ENCODE results near the gene LYG2.
"Not testable (repeated sequence)": the region's sequence is repeated elsewhere in the genome, so short reads cannot be mapped to it uniquely, and the experiment has no call there.

LYG2 gene, protein sequence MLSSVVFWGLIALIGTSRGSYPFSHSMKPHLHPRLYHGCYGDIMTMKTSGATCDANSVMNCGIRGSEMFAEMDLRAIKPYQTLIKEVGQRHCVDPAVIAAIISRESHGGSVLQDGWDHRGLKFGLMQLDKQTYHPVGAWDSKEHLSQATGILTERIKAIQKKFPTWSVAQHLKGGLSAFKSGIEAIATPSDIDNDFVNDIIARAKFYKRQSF

DNA sequence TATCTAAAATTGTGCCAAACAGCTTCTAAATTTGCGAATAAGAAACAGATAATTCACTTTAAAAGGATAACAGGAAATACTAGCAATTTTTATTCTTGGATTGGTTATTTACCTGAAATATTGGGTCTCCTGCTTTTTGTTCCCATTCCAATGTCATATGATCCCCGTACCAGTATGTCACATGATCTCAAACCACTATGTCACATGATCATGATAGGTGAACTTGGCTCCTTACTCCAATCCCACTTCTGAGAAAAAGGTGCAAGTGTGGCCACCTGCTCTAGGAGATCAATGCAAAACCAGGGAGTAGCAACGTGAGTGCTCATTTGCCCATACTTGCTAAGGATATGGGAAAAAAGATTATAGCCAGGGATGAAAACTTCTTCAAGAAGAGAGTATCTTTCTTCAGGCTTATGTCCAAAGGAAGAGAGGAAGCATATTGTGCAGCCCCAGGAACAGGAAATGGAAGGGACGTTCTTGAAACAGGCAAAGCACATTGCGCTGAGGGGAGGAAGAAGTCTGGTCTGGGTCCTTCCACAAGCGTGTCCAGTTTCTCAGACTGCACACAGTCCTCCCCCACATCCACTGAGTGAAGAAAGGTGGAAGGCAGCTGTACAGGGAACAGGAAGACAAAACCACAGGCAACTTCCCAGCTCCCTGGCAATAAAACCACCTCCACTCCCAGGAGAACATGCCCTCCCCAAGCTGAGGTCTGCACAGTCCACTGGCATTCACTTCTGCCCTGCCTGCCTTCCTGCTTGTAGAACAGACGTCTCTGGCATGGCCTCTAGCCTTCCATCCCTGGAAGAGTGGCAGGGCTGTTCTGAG lies at the start of gene LYG2:
LYG2 (minus strand) TSS at position 176 of the 828 bp plus-strand sequence. CDS start 1,406 bp downstream, outside the sequence.
- DNase-seq (ENCODE audit: low read depth): no peak

DNA sequence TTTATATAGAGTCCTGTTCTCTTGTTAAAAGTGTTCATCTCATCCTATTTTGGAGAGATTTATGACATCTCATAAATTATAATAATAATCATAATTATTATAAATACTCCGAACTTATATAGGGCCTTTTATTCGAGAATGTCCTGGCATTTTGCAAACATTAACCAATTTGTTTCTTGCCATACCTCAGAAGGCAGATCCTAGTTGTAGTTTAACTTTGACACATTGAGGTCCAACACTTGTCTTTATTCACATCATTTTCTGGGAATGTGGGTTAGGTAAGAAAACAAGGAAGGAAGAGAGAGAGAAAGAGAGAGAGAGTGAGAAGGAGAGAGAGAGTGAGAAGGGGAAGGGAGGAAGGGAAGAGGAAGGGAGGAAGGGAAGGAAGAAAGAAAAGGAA lies 45.6 kb upstream of the LYG2 start, which contains the start of gene LYG1:
LYG1 (minus strand) TSS at position 101 of the 400 bp plus-strand sequence. CDS start 5,527 bp downstream, outside the sequence.
- DNase-seq (ENCODE audit: low read depth): not testable (repeated sequence)

DNA sequence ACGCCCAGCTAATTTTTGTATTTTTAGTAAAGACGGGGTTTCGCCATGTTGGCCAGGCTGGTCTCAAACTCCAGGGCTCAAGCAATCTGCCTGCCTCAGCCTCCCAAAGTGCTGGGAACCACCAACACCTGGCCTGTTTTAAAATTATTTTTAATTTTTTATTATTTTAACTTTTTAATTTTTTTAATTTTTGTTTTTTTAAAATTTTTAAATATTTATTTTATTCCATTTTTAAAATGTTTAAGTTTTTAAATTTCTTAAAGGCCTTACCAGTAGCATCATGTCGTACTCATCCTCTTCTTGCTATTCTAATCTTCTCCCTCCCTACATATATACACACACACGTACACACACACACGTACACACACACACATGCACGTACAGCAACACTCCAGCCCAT lies 44.1 kb upstream of the LYG2 start:
- no peak for DNase-seq (ENCODE audit: low read depth)

DNA sequence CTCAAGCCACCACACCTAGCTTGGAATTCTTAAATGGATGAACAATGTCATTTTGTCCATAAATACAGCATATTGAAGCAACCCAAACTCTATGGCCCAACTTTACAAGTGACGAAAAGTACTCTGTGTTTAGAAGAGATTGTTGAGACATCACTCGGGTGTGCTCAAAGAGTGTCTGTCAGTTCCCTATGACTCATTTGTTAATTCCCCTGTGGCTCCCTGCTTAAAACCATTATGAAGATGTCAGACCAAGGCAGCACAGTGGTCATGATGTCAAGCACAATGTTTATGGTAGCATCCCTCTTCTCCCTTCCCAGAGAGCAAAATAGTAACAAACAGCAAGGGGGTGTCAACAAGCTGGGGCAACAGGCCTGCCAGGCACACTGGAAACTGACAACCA lies 42.5 kb upstream of the LYG2 start:
- DNase-seq (ENCODE audit: low read depth): no peak

DNA sequence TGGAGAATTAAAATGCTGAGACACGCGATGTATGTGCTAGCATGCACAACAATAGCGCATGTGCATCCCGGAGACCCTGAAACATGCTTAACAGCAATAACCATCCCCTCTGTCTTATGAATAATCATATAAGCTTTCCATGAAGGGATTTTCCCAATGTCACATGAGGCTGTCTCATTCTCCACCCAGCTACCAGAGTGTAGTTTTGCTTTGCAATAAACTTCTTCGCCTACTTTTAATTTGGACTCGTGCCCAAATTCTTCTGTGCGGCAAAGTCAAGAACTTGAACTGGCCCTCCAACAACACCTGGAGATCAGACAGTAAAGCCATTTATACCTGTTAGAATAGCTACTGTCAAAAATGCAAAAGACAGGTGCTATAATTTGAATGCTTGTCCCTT lies 30.1 kb upstream of the LYG2 start:
- no peak for DNase-seq (ENCODE audit: low read depth)

DNA sequence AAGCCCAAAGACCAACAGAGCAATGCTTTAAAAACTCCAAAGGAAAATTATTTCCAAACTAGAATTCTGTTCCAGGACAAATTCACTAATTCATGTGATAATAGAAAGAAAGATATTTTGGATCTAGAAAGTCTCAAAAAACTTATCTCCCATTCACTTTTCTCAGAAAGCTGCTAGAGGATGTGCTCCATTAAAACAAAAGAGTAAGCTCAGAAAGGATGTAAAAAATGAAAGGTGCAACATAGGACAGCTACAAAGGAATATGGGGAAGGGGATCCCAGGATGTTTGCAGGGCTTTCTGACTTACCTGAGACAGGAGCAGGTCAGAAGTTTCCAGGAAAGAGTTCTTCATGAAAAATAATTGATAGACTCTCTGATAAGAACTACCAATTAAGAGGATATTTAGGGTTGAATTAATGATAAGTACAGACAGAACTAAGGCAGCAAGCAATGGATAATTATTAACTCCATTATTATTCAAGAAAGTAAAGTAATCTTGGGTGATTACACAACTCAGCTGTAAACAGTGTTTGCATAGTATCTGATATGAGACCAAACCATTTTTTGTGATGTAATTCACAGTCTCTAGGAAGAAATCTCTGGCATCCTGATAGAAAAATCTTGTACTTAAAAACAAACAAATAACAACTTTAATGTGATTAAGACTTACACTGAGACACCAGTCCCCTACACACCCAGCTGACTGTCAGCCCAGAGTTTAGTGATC lies 24.7 kb upstream of the LYG2 start:
- DNase-seq (ENCODE audit: low read depth): no peak

DNA sequence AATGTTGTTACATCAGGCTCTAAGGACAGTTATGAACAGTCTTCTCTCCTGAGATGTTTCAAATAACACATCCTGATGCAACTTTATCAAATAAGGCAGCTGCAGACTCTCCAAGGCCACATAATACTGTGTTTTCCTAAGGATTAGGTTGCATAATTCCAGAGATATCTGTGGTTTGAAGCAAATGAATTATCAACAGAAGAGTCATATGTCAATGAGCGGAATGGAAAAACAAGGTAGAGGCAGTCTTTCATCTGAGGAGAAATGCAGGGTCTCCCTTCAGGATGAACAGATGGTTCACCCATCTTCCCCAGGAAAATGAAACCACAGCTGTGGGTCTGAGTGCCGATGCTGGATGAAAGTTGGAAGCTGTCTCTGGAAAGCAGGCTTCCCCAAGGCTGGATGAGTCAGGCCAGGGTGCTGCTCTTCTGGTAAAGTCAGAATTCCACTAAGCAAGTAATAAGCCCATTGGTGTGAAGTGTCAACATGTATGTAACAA lies 23.4 kb upstream of the LYG2 start:
- DNase-seq (ENCODE audit: low read depth): no peak

DNA sequence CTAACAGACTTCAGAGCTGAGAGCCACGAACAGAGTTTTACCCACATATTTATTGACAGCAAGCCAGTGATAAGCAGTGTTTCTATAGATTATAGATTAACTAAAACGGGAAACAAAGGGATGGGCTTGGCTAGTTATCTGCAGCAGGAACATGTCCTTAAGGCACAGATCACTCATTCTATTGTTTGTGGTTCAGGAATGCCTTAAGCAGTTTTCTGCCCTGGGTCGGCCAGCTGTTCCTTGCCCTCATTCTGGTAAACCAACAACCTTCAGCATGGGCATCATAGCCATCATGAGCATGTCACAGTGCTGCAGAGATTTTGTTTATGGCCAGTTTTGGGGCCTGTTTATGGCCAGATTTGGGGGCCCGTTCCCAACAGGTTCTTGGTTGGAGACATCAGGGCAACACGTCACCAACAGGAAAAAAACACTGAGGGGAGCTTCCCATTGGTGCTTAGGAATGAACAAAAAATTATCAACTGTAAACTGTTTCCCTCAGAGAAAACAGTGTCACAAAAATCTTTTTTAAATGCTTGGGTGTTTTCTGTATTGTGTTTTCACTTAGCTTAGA lies 22.8 kb upstream of the LYG2 start:
- DNase-seq (ENCODE audit: low read depth): not testable (repeated sequence)

DNA sequence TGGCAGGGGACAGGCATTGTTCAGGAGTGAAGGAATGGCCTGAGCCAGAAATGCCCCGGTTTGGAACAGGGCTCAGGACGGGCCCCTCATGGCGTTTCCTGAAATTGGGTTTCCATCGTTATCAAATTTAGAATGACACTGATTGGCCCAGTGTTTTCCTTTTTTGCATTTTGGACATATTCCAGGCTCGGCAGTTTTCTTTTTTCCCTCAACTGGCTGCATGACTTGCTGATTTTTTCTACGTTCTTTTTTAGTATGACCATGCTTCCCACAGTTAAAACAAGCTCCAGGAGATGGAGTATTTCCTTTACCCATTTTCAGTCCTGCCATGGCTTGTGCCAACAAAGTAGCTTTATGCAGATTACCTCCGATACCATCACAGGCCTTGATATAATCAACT lies 20.4 kb upstream of the LYG2 start:
- no peak for DNase-seq (ENCODE audit: low read depth)

DNA sequence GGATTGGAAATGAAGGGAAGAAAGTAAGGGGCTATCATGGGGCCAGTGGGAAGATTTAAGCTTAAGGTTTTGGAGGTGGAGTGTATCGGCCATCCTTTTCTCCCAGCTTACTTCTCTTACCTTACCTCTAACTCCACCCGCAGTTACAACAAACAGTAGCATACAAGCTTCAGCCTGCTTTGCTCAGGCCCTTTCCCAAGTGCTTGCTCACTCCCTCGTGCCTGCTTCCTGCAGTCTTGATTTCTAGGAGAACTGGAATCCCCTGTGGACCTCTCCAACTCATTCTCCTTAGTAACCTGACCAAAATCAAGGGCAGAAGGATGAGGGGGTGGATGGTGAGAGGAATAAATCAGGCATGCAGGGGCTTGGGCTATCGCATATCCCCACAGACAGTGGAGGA lies 5.8 kb upstream of the LYG2 start:
- DNase-seq (ENCODE audit: low read depth): no peak

DNA sequence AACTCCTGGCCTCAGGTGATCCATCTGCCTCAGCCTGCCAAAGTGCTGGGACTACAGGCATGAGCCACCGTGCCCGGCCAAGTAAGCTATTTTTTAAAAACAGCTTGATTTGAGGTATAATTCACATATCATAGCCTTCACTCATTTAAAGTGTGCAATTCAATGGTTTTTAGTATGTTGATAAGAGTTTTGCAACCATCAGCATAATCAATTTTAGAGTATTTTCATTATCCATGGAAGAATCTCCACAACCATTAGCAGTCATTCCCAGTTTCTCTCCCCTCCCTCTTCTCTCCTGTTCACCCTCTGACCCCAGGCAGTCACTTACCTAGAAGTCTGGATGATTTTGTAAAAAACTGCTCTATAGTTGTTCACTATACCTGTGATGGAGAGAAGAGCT lies 4.7 kb upstream of the LYG2 start:
- DNase-seq (ENCODE audit: low read depth): no peak

DNA sequence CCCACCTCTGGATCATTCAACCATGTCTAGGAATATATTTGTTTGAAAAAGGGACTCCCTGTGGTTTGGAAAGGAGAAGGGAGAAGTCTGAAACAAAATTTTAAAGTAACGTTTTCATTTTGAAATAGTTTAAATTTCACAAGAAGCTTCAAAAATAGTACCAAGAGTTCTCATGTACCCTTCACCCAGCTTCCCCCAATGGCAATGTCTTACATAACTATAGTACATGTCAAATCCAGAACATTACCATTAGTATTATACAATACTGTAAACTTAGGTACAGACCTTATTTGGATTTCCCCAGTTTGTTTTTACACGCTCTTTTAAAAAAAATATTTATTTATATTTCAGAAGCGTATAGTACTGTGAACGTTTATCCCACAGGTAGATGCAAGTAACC lies 4.0 kb upstream of the LYG2 start:
- no peak for DNase-seq (ENCODE audit: low read depth)

DNA sequence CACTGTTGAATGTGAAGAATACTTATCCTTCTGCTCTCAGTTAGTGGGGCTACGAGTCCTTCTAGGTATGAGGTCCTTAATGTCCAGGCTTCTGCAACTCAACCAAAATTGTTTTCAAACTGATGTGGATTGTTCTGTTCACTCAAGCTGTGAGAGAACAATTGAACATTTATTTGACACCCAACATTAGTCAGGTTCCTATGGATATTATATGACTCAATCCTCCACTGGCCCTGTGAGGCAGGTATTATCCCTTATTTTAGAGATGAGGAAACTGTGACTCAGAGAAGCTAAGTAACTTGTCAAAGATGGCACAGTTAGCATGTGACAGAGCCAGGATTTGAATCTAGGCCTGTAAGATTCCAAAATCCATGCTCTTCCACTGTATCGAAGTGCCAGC lies 1.2 kb upstream of the LYG2 start:
- DNase-seq (ENCODE audit: low read depth): no peak

DNA sequence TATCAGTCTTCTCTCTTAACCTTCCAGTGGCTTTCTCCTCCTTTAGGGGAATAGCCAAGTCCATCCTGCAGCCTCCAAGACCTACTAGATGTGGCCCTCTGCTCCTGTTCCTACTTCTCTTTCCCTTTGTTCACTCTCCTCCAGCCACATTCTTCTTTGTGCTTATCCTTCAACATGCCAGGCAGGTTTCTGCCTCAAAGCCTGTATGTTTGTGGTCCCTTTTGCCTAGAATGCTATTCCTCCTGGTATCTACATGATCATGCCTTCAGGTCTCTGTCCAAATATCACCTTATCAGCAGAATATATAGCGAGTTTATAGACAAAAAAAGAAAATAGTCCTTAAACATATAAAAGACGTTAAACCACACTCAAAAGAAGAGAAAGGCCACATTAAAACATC lies 5.5 kb downstream of the LYG2 start:
- DNase-seq (ENCODE audit: low read depth): no peak

DNA sequence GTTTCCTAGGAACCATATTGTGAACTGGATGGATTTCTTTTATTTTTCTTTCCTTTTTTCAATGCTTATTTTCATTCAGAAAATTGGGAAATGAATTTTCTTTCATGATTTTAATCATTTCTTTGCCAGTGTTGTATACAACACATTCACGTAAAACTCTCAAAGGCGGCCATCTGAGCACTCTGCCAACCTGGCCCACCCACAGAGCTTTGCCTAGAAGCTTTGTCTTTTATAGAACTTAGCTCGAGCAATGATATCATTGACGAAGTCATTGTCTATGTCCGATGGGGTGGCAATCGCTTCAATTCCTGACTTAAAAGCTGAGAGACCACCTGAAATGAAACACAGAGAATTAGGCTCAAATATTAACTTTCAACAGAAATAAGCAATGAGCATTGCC lies 13.3 kb downstream of the LYG2 start:
- DNase-seq (ENCODE audit: low read depth): no peak

DNA sequence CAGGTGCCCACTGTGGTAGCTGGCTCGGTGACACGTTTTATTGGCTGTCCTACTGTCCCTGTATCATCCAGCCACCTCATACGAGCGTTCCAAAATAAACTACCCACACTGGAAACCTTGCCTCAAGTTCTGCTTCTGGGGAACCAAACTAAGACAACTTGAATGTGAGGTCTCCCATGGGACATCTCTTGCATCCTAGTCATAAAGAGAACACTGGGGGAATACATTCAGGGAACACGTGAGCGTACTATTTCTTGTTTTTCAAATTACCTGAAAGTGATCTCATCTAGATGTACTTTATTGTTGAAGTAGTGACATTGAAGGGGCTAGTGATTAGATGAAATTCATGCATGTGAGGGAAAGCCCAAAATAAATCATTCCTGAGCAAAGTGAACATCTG lies 15.0 kb downstream of the LYG2 start:
- DNase-seq (ENCODE audit: low read depth): no peak

DNA sequence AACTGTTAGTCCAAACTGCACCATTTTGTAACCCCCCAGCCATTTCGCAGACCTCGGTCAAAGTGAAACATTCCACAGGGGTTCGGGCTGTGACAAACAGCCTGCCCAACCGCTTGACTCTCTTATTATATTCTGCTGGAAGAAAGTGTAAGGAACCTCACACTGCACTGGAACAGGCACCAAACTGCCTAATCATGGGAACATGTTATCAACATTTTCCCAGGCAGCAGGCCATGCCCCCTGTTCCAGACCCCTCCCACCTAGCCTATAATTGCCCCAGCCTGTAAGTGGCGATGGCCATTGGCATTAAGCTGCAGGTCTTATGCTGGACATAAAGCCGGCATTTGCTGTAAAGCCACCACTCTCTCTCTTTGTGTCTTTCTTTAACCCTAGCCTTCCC lies 16.9 kb downstream of the LYG2 start:
- DNase-seq (ENCODE audit: low read depth): no peak

DNA sequence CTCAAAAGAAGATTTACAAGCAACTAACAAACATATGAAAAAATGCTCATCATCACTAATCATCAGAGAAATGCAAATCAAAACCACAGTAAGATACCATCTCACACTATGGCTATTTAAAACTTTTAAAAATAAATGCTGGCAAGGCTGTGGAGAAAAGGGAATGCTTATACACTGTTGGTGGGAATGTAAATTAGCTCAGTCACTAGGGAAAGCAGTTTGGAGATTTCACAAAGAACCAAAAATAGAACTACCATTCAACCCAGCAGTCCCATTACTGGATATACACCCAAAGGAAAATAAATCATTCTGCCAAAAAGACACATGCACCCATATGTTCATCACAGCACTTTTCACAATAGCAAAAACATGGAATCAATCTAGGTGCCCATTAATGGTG lies 22.3 kb downstream of the LYG2 start:
- not testable (repeated sequence) for DNase-seq (ENCODE audit: low read depth)

DNA sequence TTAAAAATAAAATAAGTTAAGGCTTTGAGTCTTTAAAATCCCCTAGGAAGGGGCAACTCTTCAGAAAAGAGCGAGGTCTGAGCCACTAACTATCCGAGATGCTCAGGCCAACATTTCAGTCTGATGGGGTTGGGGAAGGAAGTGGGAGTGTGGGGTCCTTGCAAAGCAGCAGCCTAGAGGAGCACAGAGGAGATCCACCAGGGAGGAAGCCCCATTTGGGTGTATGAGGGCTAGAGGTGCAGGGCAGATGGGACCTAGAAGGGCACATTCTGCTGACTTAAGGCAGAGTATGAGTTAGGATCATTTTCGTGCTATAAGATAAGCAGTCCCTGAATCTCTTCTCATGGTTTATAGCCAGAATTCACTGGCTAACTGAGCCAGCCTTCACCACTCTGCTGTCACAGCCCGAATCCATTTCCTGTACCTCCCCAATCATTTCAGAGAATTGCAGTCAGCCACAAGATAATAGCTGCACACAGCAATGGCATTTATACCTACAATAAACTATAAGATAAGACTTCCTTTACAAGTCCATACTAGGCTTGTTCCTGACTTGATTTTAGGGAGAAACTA lies 37.5 kb downstream of the LYG2 start:
- DNase-seq (ENCODE audit: low read depth): no peak

DNA sequence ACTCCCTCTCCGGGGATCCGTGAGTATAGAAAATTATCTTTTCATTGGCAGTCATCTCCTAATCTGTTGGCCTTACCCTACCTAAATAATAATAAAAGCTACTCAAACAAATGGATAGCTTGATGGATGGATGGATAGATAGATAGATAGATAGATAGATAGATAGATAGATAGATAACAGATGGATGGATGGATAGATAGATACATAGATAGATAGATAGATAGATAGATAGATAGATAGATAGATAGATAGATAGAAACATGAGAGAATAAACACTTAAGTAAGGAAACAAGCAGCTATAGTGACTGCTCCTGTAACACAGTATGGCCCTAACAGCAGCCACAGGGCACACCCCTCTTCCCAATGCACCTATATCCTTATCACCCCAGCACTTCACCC lies 39.4 kb downstream of the LYG2 start:
- no peak for DNase-seq (ENCODE audit: low read depth)

DNA sequence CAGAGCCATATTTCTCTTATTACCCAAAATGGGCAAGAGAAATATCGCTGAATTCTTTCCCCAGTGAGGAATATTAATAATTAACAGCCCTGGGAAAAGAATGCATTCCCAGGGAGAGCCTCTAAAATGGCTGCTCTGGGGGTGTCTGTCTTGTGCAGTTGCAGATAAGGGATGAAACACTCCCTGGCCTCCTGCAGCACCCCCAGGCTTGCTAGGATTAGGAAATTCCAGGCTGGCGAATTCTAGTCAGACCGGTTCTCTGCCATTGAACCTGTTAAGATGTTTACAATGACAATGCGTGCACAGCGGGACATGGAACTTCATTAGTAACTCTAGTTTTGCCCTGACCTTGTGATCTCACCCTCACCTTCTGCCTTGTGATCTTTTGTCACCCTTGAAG lies 50.0 kb downstream of the LYG2 start:
- DNase-seq (ENCODE audit: low read depth): no peak
